Tracheal epithelial cell (primary cell): ENCODE measurements around the gene DNAL4. TPM values are rescaled to one million over a fixed set of nuclear protein-coding genes. Genes with fewer than 3 reads are reported as not detected.

Experiments
- total RNA-seq: library from RNA; depleted of rRNA; stranded (reverse); fragments of >200 nt; gene quantifications from 2 replicates; pipeline ENCODE4 v1.2.1, GENCODE V29; 2014

Gene DNAL4, protein sequence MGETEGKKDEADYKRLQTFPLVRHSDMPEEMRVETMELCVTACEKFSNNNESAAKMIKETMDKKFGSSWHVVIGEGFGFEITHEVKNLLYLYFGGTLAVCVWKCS
- 17.8 and 39.6 TPM in 2 replicates for total RNA-seq

GRCh38 chr22:38793721-38794466 lies at the start of gene DNAL4:
Gene DNAL4 (minus strand): TSS chr22:38794143. CDS start chr22:38782731, 11,412 bp downstream.

GRCh38 chr22:38755911-38756532 lies 37.9 kb downstream of the DNAL4 start, which contains the start of gene SUN2:
Gene SUN2 (minus strand): TSS chr22:38755998. CDS start chr22:38752628, 3,370 bp downstream.

Other genes with a start within 250 kb of the DNAL4 start
- gene DMC1, start 224.0 kb downstream of the DNAL4 start, total RNA-seq, result 1.3 and 2.2 TPM in 2 replicates
- gene FAM227A, start 137.8 kb downstream of the DNAL4 start, total RNA-seq, result 0.21 and 0.48 TPM in 2 replicates
- 7.2 and 13.5 TPM in 2 replicates for gene CBY1, start 137.5 kb downstream of the DNAL4 start, total RNA-seq
- gene TOMM22, start 112.2 kb downstream of the DNAL4 start, total RNA-seq, result 64.8 and 71.4 TPM in 2 replicates
- 101 and 133 TPM in 2 replicates for gene JOSD1, start 93.2 kb downstream of the DNAL4 start, total RNA-seq
- gene GTPBP1, start 88.2 kb downstream of the DNAL4 start, total RNA-seq, result 22.2 and 27.7 TPM in 2 replicates
- gene SUN2, start 38.1 kb downstream of the DNAL4 start, total RNA-seq, result 80.0 and 91.4 TPM in 2 replicates
- gene NPTXR, start 49.9 kb upstream of the DNAL4 start, total RNA-seq, result 0.48 TPM in 1 of 2 replicates, not detected in the other
- gene CBX6, start 78.1 kb upstream of the DNAL4 start, total RNA-seq, result 12.0 and 14.1 TPM in 2 replicates
- 0.21 and 0.72 TPM in 2 replicates for gene APOBEC3A, start 163.5 kb upstream of the DNAL4 start, total RNA-seq
- 0.72 TPM in 1 of 2 replicates, not detected in the other for gene APOBEC3B, start 188.2 kb upstream of the DNAL4 start, total RNA-seq
- gene APOBEC3C, start 220.1 kb upstream of the DNAL4 start, total RNA-seq, result 5.8 and 13.4 TPM in 2 replicates
- gene APOBEC3D, start 227.0 kb upstream of the DNAL4 start, total RNA-seq, result 0.24 and 0.43 TPM in 2 replicates
- gene APOBEC3F, start 246.7 kb upstream of the DNAL4 start, total RNA-seq, result 2.1 and 5.3 TPM in 2 replicates